IMR-90 (cell line): ENCODE results near the gene PACS1. TPM values are rescaled to one million over a fixed set of nuclear protein-coding genes. Genes with fewer than 3 reads are reported as not detected.

ENCODE experiments used
- ATAC-seq: fragments of 200-7000 bp; cut with Tn5 transposase; 2 replicates; pipeline ENCODE4 v1.9.1; 2020; ENCODE audit warnings: low read depth, mild to moderate bottlenecking, moderate library complexity
- BruUV-seq: library from RNA; stranded (reverse); fragments of 400-500 nt; replicated peaks from 2 replicates; lab custom pipeline; 2021; lab: Mats Ljungman, UMichigan
- CTCF ChIA-PET: fragments of 300-600 bp; formaldehyde crosslinking; extraction: SDS; loops from one replicate; lab custom pipeline; 2021; ENCODE audit warnings: antibody characterized with exemption; lab: Yijun Ruan, JAX
- POLR2A ChIA-PET: fragments of 300-600 bp; sonication (Branson Sonifier 250); formaldehyde crosslinking; loops from one replicate; lab custom pipeline; 2022; ENCODE audit warnings: antibody characterized with exemption; ENCODE audit not compliant: unreplicated experiment; lab: Charles Lee
- DNase-seq: peaks from one replicate; pipeline ENCODE4 v3.0.0; 2013
- H2AFZ ChIP-seq: replicated peaks from 2 replicates; pipeline ENCODE3; 2013; ENCODE audit warnings: low read length, mild to moderate bottlenecking; ENCODE audit not compliant: poor library complexity
- H2AK5ac ChIP-seq: 2 replicates; pipeline ENCODE4 v1.6.1; 2013; ENCODE audit warnings: low read depth, low read length, inconsistent platforms
- H2AK9ac ChIP-seq: replicated peaks from 2 replicates; pipeline ENCODE3; 2013; ENCODE audit warnings: mild to moderate bottlenecking, low read depth, low read length, moderate library complexity; ENCODE audit not compliant: poor library complexity
- H2BK120ac ChIP-seq: 2 replicates; pipeline ENCODE4 v1.6.1; 2013; ENCODE audit warnings: low read depth, low read length, inconsistent platforms
- H2BK15ac ChIP-seq: 3 replicates; pipeline ENCODE4 v1.6.1; 2013; ENCODE audit warnings: low read depth, low read length, inconsistent platforms
- H2BK20ac ChIP-seq: 2 replicates; pipeline ENCODE4 v1.6.1; 2013; ENCODE audit warnings: low read depth, mild to moderate bottlenecking, inconsistent platforms, low read length, moderate library complexity
- H2BK5ac ChIP-seq: 2 replicates; pipeline ENCODE4 v1.6.1; 2013; ENCODE audit warnings: mild to moderate bottlenecking, low read depth, low read length, inconsistent platforms; ENCODE audit not compliant: poor library complexity, severe bottlenecking
- H3K14ac ChIP-seq: replicated peaks from 2 replicates; pipeline ENCODE4 v1.6.1; 2013; ENCODE audit warnings: low read depth, low read length, inconsistent platforms
- H3K18ac ChIP-seq: 2 replicates; pipeline ENCODE4 v1.6.1; 2013; ENCODE audit warnings: low read depth, low read length, control low read depth
- H3K23ac ChIP-seq: 2 replicates; pipeline ENCODE4 v1.6.1; 2013; ENCODE audit warnings: low read depth, low read length, inconsistent platforms
- H3K27ac ChIP-seq: 2 replicates; pipeline ENCODE4 v1.5.1; 2013; ENCODE audit warnings: mild to moderate bottlenecking, control low read depth, low read length; ENCODE audit not compliant: insufficient read depth
- H3K27me3 ChIP-seq: 2 replicates; pipeline ENCODE4 v1.6.1; 2013; ENCODE audit warnings: low read length; ENCODE audit not compliant: control insufficient read depth, insufficient read depth
- H3K36me3 ChIP-seq: 2 replicates; pipeline ENCODE4 v1.6.1; 2013; ENCODE audit warnings: low read length, mixed read lengths; ENCODE audit not compliant: control insufficient read depth, insufficient read depth
- H3K4ac ChIP-seq: 2 replicates; pipeline ENCODE4 v1.6.1; 2013; ENCODE audit warnings: low read depth, low read length, inconsistent platforms
- H3K4me1 ChIP-seq: 2 replicates; pipeline ENCODE4 v1.6.1; 2013; ENCODE audit warnings: low read length, mixed read lengths; ENCODE audit not compliant: control insufficient read depth, insufficient read depth
- H3K4me2 ChIP-seq: 2 replicates; pipeline ENCODE4 v1.6.1; 2013; ENCODE audit warnings: low read depth, mild to moderate bottlenecking, control low read depth, low read length, moderate library complexity
- H3K4me3 ChIP-seq: 2 replicates; pipeline ENCODE4 v1.5.1; 2013; ENCODE audit warnings: low read depth, mild to moderate bottlenecking, control low read depth, low read length, moderate library complexity; ENCODE audit not compliant: insufficient read depth
- H3K56ac ChIP-seq: 2 replicates; pipeline ENCODE4 v1.6.1; 2013; ENCODE audit warnings: low read length, inconsistent platforms; ENCODE audit not compliant: insufficient read depth; ENCODE audit errors: extremely low read depth
- H3K79me1 ChIP-seq, 2 experiments: 2 replicates each; pipeline ENCODE4 v1.6.1; 2013; ENCODE audit warnings: low read length in 2 of 2, inconsistent platforms in 1 of 2, low read depth in 1 of 2
- H3K9ac ChIP-seq: 2 replicates; pipeline ENCODE4 v1.6.1; 2013; ENCODE audit warnings: low read depth, low read length, control low read depth
- H3K9me1 ChIP-seq: 2 replicates; pipeline ENCODE4 v1.6.1; 2013; ENCODE audit warnings: low read length, inconsistent platforms; ENCODE audit not compliant: insufficient read depth
- H3K9me3 ChIP-seq: 2 replicates; pipeline ENCODE4 v1.6.1; 2013; ENCODE audit warnings: low read length; ENCODE audit not compliant: control insufficient read depth, insufficient read depth
- H4K20me1 ChIP-seq: 2 replicates; pipeline ENCODE4 v1.6.1; 2013; ENCODE audit warnings: low read length, inconsistent platforms; ENCODE audit not compliant: insufficient read depth
- H4K5ac ChIP-seq: 2 replicates; pipeline ENCODE4 v1.6.1; 2013; ENCODE audit warnings: mild to moderate bottlenecking, low read depth, low read length, control low read depth
- H4K8ac ChIP-seq, 2 experiments: 2 replicates each; pipeline ENCODE4 v1.6.1; 2013; ENCODE audit warnings: low read depth in 2 of 2, low read length in 2 of 2, control low read depth in 1 of 2, inconsistent platforms in 1 of 2
- H4K91ac ChIP-seq: 2 replicates; pipeline ENCODE4 v1.6.1; 2013; ENCODE audit warnings: low read depth, low read length, inconsistent platforms; ENCODE audit not compliant: insufficient read depth
- BHLHE40 ChIP-seq: fragments of 150-350 bp; IDR thresholded peaks from 2 replicates; pipeline ENCODE4 v1.6.1; 2016; ENCODE audit warnings: mild to moderate bottlenecking, low read depth, low read length
- CEBPB ChIP-seq: IDR thresholded peaks from 2 replicates; pipeline ENCODE4 v1.6.1; 2012; ENCODE audit warnings: low read depth, low read length, improper control_type of control experiment
- CHD1 ChIP-seq: IDR thresholded peaks from 2 replicates; pipeline ENCODE4 v1.6.1; 2012; ENCODE audit warnings: low read depth, low read length, improper control_type of control experiment
- MAFK ChIP-seq: IDR thresholded peaks from 2 replicates; pipeline ENCODE4 v1.6.1; 2012; ENCODE audit warnings: low read depth, low read length, improper control_type of control experiment
- MAZ ChIP-seq: IDR thresholded peaks from 2 replicates; pipeline ENCODE4 v1.6.1; 2012; ENCODE audit warnings: low read depth, mild to moderate bottlenecking, low read length, improper control_type of control experiment, moderate library complexity, borderline replicate concordance
- MXI1 ChIP-seq: IDR thresholded peaks from 2 replicates; pipeline ENCODE4 v1.6.1; 2012; ENCODE audit warnings: low read depth, mild to moderate bottlenecking, low read length, moderate library complexity, borderline replicate concordance
- NFE2L2 ChIP-seq: fragments of 150-350 bp; IDR thresholded peaks from 2 replicates; pipeline ENCODE4 v1.6.1; 2016; ENCODE audit warnings: low read depth, mild to moderate bottlenecking, low read length
- POLR2A ChIP-seq: IDR thresholded peaks from 2 replicates; pipeline ENCODE4 v1.6.1; 2012; ENCODE audit warnings: mild to moderate bottlenecking, low read depth, low read length
- RAD21 ChIP-seq: IDR thresholded peaks from 2 replicates; pipeline ENCODE4 v1.6.1; 2012; ENCODE audit warnings: low read length, improper control_type of control experiment
- RCOR1 ChIP-seq: IDR thresholded peaks from 2 replicates; pipeline ENCODE4 v1.6.1; 2012; ENCODE audit warnings: mild to moderate bottlenecking, low read length, improper control_type of control experiment; ENCODE audit not compliant: insufficient replicate concordance
- RFX5 ChIP-seq: IDR thresholded peaks from 2 replicates; pipeline ENCODE4 v1.8.0; 2012; ENCODE audit warnings: low read depth, mild to moderate bottlenecking, low read length, moderate library complexity
- SMC3 ChIP-seq: fragments of 150-350 bp; IDR thresholded peaks from 2 replicates; pipeline ENCODE4 v1.6.1; 2016; ENCODE audit warnings: low read depth, mild to moderate bottlenecking, antibody characterized with exemption, low read length, moderate library complexity
- WGBS, 2 experiments: methylation state at CpG; one replicate each; pipeline versions ENCODE4 v1.1.5 to v1.1.7; 2013; ENCODE audit warnings: missing lambda C conversion rate in 2 of 2; ENCODE audit not compliant: insufficient read length in 1 of 2; ENCODE audit errors: extremely low coverage in 2 of 2; 5-methylcytosine and 5-hydroxymethylcytosine counted together
- dilution Hi-C: fragments of 300-500 bp; cut with HindIII; formaldehyde crosslinking; loops from one replicate; pipeline ENCODE4 v1.14.3; 2018; ENCODE audit warnings: low sequenced_read_pairs; ENCODE audit not compliant: unreplicated experiment
- in situ Hi-C: fragments of 300-500 bp; cut with MboI; formaldehyde crosslinking; loops from 3 replicates; pipeline ENCODE4 v1.14.3; 2019; ENCODE audit warnings: low sequenced_read_pairs, inconsistent platforms, mixed read lengths
- intact Hi-C: fragments of 100-400 bp; cut with micrococcal nuclease; formaldehyde crosslinking; loops from 2 replicates; pipeline ENCODE4 v1.10.0; 2022
- polyA plus RNA-seq, 3 experiments: library from polyadenylated mRNA; depleted of rRNA; stranded (reverse); fragments of >200 nt; gene quantifications; 2 replicates each; pipeline ENCODE4 v1.2.3, GENCODE V29; 2012; ENCODE audit warnings: low replicate concordance in 1 of 3
- total RNA-seq: library from RNA; depleted of rRNA; stranded (reverse); fragments of >200 nt; gene quantifications from 2 replicates; pipeline ENCODE4 v1.2.3, GENCODE V29; 2012
- TF ChIP-seq, protein P1 (sequence below): fragments of 150-350 bp; IDR thresholded peaks from 2 replicates; pipeline ENCODE4 v1.6.1; 2017; ENCODE audit warnings: mild to moderate bottlenecking, antibody characterized with exemption, low read length, low read depth
- TF ChIP-seq, protein P2 (sequence below): fragments of 150-350 bp; IDR thresholded peaks from 2 replicates; pipeline ENCODE4 v1.6.1; 2016; ENCODE audit warnings: low read depth, mild to moderate bottlenecking, low read length, moderate library complexity, borderline replicate concordance
- TF ChIP-seq, protein P3 (sequence below): conservative IDR thresholded peaks from 2 replicates; pipeline ENCODE4 v1.5.1; 2012; ENCODE audit warnings: mild to moderate bottlenecking, low read depth, low read length, improper control_type of control experiment

Gene PACS1
- total and polyA plus RNA-seq, 2 of the 4 experiments (the other 2 are of a cell fraction): 7.3 to 32.0 TPM

DNA sequence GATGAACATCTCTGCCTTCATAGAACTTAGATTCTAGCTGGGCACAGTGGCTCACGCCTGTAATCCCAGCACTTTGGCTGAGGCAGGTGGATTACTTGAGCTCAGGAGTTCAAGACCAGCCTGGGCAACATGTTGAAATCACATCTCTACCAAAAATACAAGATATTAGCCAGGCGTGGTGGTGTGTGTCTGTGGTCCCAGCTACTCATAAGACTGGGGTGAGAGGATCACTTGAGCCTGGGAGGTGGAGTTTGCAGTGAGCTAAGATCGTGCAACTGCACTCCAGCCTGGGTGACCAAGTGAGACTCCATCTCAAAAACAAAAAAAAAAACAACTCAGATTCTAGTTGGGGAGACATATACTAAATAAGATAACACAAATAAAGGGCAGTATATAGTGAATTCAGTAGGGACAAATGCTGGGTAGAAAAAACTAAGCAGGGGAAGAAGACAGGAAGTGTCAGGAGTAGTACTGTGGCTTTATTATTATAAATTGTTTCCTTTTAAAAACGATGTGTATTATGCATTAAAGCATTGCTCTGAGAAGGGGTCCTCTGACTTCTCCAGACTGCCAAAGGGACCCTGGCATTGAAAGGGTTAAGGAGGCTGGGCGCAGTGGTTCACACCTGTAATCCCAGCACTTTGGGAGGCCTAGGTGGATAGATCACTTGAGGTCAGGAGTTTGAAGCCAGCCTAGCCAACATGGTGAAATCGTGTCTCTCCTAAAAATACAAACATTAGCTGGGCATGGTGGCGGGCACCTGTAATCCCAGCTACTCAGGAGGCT is 46.7 kb downstream of the PACS1 start:
- no peak overlapping the region for H2AFZ ChIP-seq
- no peak overlapping the region for H2BK20ac ChIP-seq
- H4K5ac ChIP-seq: no peak overlapping the region
- no peak overlapping the region for H2AK9ac ChIP-seq
- DNase-seq (no peak), ATAC-seq (no peak)
- ChIA-PET POLR2A (no interaction called here), CTCF (no interaction called here)
- no peak overlapping the region for H2BK15ac ChIP-seq
- no peak overlapping the region for H3K9ac ChIP-seq
- in situ Hi-C loops: no loop called here
- no peak overlapping the region for H3K14ac ChIP-seq
- 100% methylated on average over 1 of the region's 7 CpGs; no CpG with 5 or more reads in 1 of the 2 experiments for WGBS, 2 experiments
- dilution Hi-C loops: no loop called here
- no TSS peak for BruUV-seq
- H4K20me1 ChIP-seq: peaks cover 23% of the 10 kb centered on the region
- H2AK5ac ChIP-seq: peak overlapping the region; percentile 45; the same call in 1 of the 2 replicates
- no peaks in the 10 kb centered on the region for H3K27me3 ChIP-seq
- no peak overlapping the region for H4K8ac ChIP-seq
- no peak overlapping the region for H2BK5ac ChIP-seq
- H3K79me1 ChIP-seq: peaks cover 32 to 76% of the 10 kb centered on the region in 2 experiments
- no peaks in the 10 kb centered on the region for H3K36me3 ChIP-seq
- H4K91ac ChIP-seq: no peak overlapping the region; the same call in 1 of the 2 replicates
- H3K4me3 ChIP-seq: no peak overlapping the region
- no peak overlapping the region for H3K27ac ChIP-seq
- H3K4ac ChIP-seq: 0 out of 2 replicates have a peak overlapping the region, but pooled peaks have one; percentile 24
- H3K23ac ChIP-seq: no peak overlapping the region
- peaks cover 18% of the 10 kb centered on the region for H3K9me1 ChIP-seq
- peaks cover 25% of the 10 kb centered on the region for H3K4me1 ChIP-seq
- no peak overlapping the region for H3K4me2 ChIP-seq
- no peak overlapping the region for H2BK120ac ChIP-seq
- H3K18ac ChIP-seq: no peak overlapping the region
- no peaks in the 10 kb centered on the region for H3K9me3 ChIP-seq
- H3K56ac ChIP-seq: no peak overlapping the region
- intact Hi-C loops: loop anchor here (5.0 kb wide), 1 partner anchor 34 kb away; no protein-coding TSS in a partner anchor
- no peak for TF ChIP-seq MAZ
- no peak for TF ChIP-seq POLR2A
- TF ChIP-seq CHD1: no peak
- no peak for TF ChIP-seq CEBPB
- no peak for TF ChIP-seq BHLHE40
- TF ChIP-seq SMC3: no peak
- TF ChIP-seq MAFK: no peak
- TF ChIP-seq RFX5: no peak
- no peak for TF ChIP-seq RCOR1
- TF ChIP-seq, protein P1, sequence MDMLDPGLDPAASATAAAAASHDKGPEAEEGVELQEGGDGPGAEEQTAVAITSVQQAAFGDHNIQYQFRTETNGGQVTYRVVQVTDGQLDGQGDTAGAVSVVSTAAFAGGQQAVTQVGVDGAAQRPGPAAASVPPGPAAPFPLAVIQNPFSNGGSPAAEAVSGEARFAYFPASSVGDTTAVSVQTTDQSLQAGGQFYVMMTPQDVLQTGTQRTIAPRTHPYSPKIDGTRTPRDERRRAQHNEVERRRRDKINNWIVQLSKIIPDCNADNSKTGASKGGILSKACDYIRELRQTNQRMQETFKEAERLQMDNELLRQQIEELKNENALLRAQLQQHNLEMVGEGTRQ: no peak
- no peak for TF ChIP-seq NFE2L2
- TF ChIP-seq, protein P2, sequence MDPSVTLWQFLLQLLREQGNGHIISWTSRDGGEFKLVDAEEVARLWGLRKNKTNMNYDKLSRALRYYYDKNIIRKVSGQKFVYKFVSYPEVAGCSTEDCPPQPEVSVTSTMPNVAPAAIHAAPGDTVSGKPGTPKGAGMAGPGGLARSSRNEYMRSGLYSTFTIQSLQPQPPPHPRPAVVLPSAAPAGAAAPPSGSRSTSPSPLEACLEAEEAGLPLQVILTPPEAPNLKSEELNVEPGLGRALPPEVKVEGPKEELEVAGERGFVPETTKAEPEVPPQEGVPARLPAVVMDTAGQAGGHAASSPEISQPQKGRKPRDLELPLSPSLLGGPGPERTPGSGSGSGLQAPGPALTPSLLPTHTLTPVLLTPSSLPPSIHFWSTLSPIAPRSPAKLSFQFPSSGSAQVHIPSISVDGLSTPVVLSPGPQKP: no peak
- no peak for TF ChIP-seq RAD21
- TF ChIP-seq MXI1: no peak
- TF ChIP-seq, protein P3, sequence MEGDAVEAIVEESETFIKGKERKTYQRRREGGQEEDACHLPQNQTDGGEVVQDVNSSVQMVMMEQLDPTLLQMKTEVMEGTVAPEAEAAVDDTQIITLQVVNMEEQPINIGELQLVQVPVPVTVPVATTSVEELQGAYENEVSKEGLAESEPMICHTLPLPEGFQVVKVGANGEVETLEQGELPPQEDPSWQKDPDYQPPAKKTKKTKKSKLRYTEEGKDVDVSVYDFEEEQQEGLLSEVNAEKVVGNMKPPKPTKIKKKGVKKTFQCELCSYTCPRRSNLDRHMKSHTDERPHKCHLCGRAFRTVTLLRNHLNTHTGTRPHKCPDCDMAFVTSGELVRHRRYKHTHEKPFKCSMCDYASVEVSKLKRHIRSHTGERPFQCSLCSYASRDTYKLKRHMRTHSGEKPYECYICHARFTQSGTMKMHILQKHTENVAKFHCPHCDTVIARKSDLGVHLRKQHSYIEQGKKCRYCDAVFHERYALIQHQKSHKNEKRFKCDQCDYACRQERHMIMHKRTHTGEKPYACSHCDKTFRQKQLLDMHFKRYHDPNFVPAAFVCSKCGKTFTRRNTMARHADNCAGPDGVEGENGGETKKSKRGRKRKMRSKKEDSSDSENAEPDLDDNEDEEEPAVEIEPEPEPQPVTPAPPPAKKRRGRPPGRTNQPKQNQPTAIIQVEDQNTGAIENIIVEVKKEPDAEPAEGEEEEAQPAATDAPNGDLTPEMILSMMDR: no peak
